IMR-90 (cell line): ENCODE results near the gene CCDC88C. TPM values are rescaled to one million over a fixed set of nuclear protein-coding genes. Genes with fewer than 3 reads are reported as not detected.

ENCODE experiments used
- ATAC-seq: fragments of 200-7000 bp; cut with Tn5 transposase; 2 replicates; pipeline ENCODE4 v1.9.1; 2020; ENCODE audit warnings: low read depth, mild to moderate bottlenecking, moderate library complexity
- BruUV-seq: library from RNA; stranded (reverse); fragments of 400-500 nt; replicated peaks from 2 replicates; lab custom pipeline; 2021; lab: Mats Ljungman, UMichigan
- CTCF ChIA-PET: fragments of 300-600 bp; formaldehyde crosslinking; extraction: SDS; loops from one replicate; lab custom pipeline; 2021; ENCODE audit warnings: antibody characterized with exemption; lab: Yijun Ruan, JAX
- POLR2A ChIA-PET: fragments of 300-600 bp; sonication (Branson Sonifier 250); formaldehyde crosslinking; loops from one replicate; lab custom pipeline; 2022; ENCODE audit warnings: antibody characterized with exemption; ENCODE audit not compliant: unreplicated experiment; lab: Charles Lee
- DNase-seq: peaks from one replicate; pipeline ENCODE4 v3.0.0; 2013
- H2AFZ ChIP-seq: replicated peaks from 2 replicates; pipeline ENCODE3; 2013; ENCODE audit warnings: low read length, mild to moderate bottlenecking; ENCODE audit not compliant: poor library complexity
- H2AK5ac ChIP-seq: 2 replicates; pipeline ENCODE4 v1.6.1; 2013; ENCODE audit warnings: low read depth, low read length, inconsistent platforms
- H2AK9ac ChIP-seq: replicated peaks from 2 replicates; pipeline ENCODE3; 2013; ENCODE audit warnings: mild to moderate bottlenecking, low read depth, low read length, moderate library complexity; ENCODE audit not compliant: poor library complexity
- H2BK120ac ChIP-seq: 2 replicates; pipeline ENCODE4 v1.6.1; 2013; ENCODE audit warnings: low read depth, low read length, inconsistent platforms
- H2BK15ac ChIP-seq: 3 replicates; pipeline ENCODE4 v1.6.1; 2013; ENCODE audit warnings: low read depth, low read length, inconsistent platforms
- H2BK20ac ChIP-seq: 2 replicates; pipeline ENCODE4 v1.6.1; 2013; ENCODE audit warnings: low read depth, mild to moderate bottlenecking, inconsistent platforms, low read length, moderate library complexity
- H2BK5ac ChIP-seq: 2 replicates; pipeline ENCODE4 v1.6.1; 2013; ENCODE audit warnings: mild to moderate bottlenecking, low read depth, low read length, inconsistent platforms; ENCODE audit not compliant: poor library complexity, severe bottlenecking
- H3K14ac ChIP-seq: replicated peaks from 2 replicates; pipeline ENCODE4 v1.6.1; 2013; ENCODE audit warnings: low read depth, low read length, inconsistent platforms
- H3K18ac ChIP-seq: 2 replicates; pipeline ENCODE4 v1.6.1; 2013; ENCODE audit warnings: low read depth, low read length, control low read depth
- H3K23ac ChIP-seq: 2 replicates; pipeline ENCODE4 v1.6.1; 2013; ENCODE audit warnings: low read depth, low read length, inconsistent platforms
- H3K27ac ChIP-seq: 2 replicates; pipeline ENCODE4 v1.5.1; 2013; ENCODE audit warnings: mild to moderate bottlenecking, control low read depth, low read length; ENCODE audit not compliant: insufficient read depth
- H3K27me3 ChIP-seq: 2 replicates; pipeline ENCODE4 v1.6.1; 2013; ENCODE audit warnings: low read length; ENCODE audit not compliant: control insufficient read depth, insufficient read depth
- H3K36me3 ChIP-seq: 2 replicates; pipeline ENCODE4 v1.6.1; 2013; ENCODE audit warnings: low read length, mixed read lengths; ENCODE audit not compliant: control insufficient read depth, insufficient read depth
- H3K4ac ChIP-seq: 2 replicates; pipeline ENCODE4 v1.6.1; 2013; ENCODE audit warnings: low read depth, low read length, inconsistent platforms
- H3K4me1 ChIP-seq: 2 replicates; pipeline ENCODE4 v1.6.1; 2013; ENCODE audit warnings: low read length, mixed read lengths; ENCODE audit not compliant: control insufficient read depth, insufficient read depth
- H3K4me2 ChIP-seq: 2 replicates; pipeline ENCODE4 v1.6.1; 2013; ENCODE audit warnings: low read depth, mild to moderate bottlenecking, control low read depth, low read length, moderate library complexity
- H3K4me3 ChIP-seq: 2 replicates; pipeline ENCODE4 v1.5.1; 2013; ENCODE audit warnings: low read depth, mild to moderate bottlenecking, control low read depth, low read length, moderate library complexity; ENCODE audit not compliant: insufficient read depth
- H3K56ac ChIP-seq: 2 replicates; pipeline ENCODE4 v1.6.1; 2013; ENCODE audit warnings: low read length, inconsistent platforms; ENCODE audit not compliant: insufficient read depth; ENCODE audit errors: extremely low read depth
- H3K79me1 ChIP-seq, 2 experiments: 2 replicates each; pipeline ENCODE4 v1.6.1; 2013; ENCODE audit warnings: low read length in 2 of 2, inconsistent platforms in 1 of 2, low read depth in 1 of 2
- H3K9ac ChIP-seq: 2 replicates; pipeline ENCODE4 v1.6.1; 2013; ENCODE audit warnings: low read depth, low read length, control low read depth
- H3K9me1 ChIP-seq: 2 replicates; pipeline ENCODE4 v1.6.1; 2013; ENCODE audit warnings: low read length, inconsistent platforms; ENCODE audit not compliant: insufficient read depth
- H3K9me3 ChIP-seq: 2 replicates; pipeline ENCODE4 v1.6.1; 2013; ENCODE audit warnings: low read length; ENCODE audit not compliant: control insufficient read depth, insufficient read depth
- H4K20me1 ChIP-seq: 2 replicates; pipeline ENCODE4 v1.6.1; 2013; ENCODE audit warnings: low read length, inconsistent platforms; ENCODE audit not compliant: insufficient read depth
- H4K5ac ChIP-seq: 2 replicates; pipeline ENCODE4 v1.6.1; 2013; ENCODE audit warnings: mild to moderate bottlenecking, low read depth, low read length, control low read depth
- H4K8ac ChIP-seq, 2 experiments: 2 replicates each; pipeline ENCODE4 v1.6.1; 2013; ENCODE audit warnings: low read depth in 2 of 2, low read length in 2 of 2, control low read depth in 1 of 2, inconsistent platforms in 1 of 2
- H4K91ac ChIP-seq: 2 replicates; pipeline ENCODE4 v1.6.1; 2013; ENCODE audit warnings: low read depth, low read length, inconsistent platforms; ENCODE audit not compliant: insufficient read depth
- BHLHE40 ChIP-seq: fragments of 150-350 bp; IDR thresholded peaks from 2 replicates; pipeline ENCODE4 v1.6.1; 2016; ENCODE audit warnings: mild to moderate bottlenecking, low read depth, low read length
- CEBPB ChIP-seq: IDR thresholded peaks from 2 replicates; pipeline ENCODE4 v1.6.1; 2012; ENCODE audit warnings: low read depth, low read length, improper control_type of control experiment
- CTCF ChIP-seq: conservative IDR thresholded peaks from 2 replicates; pipeline ENCODE4 v1.5.1; 2012; ENCODE audit warnings: mild to moderate bottlenecking, low read depth, low read length, improper control_type of control experiment
- ELK1 ChIP-seq: fragments of 150-350 bp; IDR thresholded peaks from 2 replicates; pipeline ENCODE4 v1.6.1; 2016; ENCODE audit warnings: low read depth, mild to moderate bottlenecking, low read length, moderate library complexity, borderline replicate concordance
- FOS ChIP-seq: fragments of 150-350 bp; IDR thresholded peaks from 2 replicates; pipeline ENCODE4 v1.6.1; 2016; ENCODE audit warnings: low read depth, low read length
- MAFK ChIP-seq: IDR thresholded peaks from 2 replicates; pipeline ENCODE4 v1.6.1; 2012; ENCODE audit warnings: low read depth, low read length, improper control_type of control experiment
- MAZ ChIP-seq: IDR thresholded peaks from 2 replicates; pipeline ENCODE4 v1.6.1; 2012; ENCODE audit warnings: low read depth, mild to moderate bottlenecking, low read length, improper control_type of control experiment, moderate library complexity, borderline replicate concordance
- RAD21 ChIP-seq: IDR thresholded peaks from 2 replicates; pipeline ENCODE4 v1.6.1; 2012; ENCODE audit warnings: low read length, improper control_type of control experiment
- RCOR1 ChIP-seq: IDR thresholded peaks from 2 replicates; pipeline ENCODE4 v1.6.1; 2012; ENCODE audit warnings: mild to moderate bottlenecking, low read length, improper control_type of control experiment; ENCODE audit not compliant: insufficient replicate concordance
- RFX5 ChIP-seq: IDR thresholded peaks from 2 replicates; pipeline ENCODE4 v1.8.0; 2012; ENCODE audit warnings: low read depth, mild to moderate bottlenecking, low read length, moderate library complexity
- SMC3 ChIP-seq: fragments of 150-350 bp; IDR thresholded peaks from 2 replicates; pipeline ENCODE4 v1.6.1; 2016; ENCODE audit warnings: low read depth, mild to moderate bottlenecking, antibody characterized with exemption, low read length, moderate library complexity
- USF2 ChIP-seq: fragments of 150-350 bp; IDR thresholded peaks from 2 replicates; pipeline ENCODE4 v1.6.1; 2017; ENCODE audit warnings: mild to moderate bottlenecking, antibody characterized with exemption, low read length, low read depth
- WGBS, 2 experiments: methylation state at CpG; one replicate each; pipeline versions ENCODE4 v1.1.5 to v1.1.7; 2013; ENCODE audit warnings: missing lambda C conversion rate in 2 of 2; ENCODE audit not compliant: insufficient read length in 1 of 2; ENCODE audit errors: extremely low coverage in 2 of 2; 5-methylcytosine and 5-hydroxymethylcytosine counted together
- dilution Hi-C: fragments of 300-500 bp; cut with HindIII; formaldehyde crosslinking; loops from one replicate; pipeline ENCODE4 v1.14.3; 2018; ENCODE audit warnings: low sequenced_read_pairs; ENCODE audit not compliant: unreplicated experiment
- in situ Hi-C: fragments of 300-500 bp; cut with MboI; formaldehyde crosslinking; loops from 3 replicates; pipeline ENCODE4 v1.14.3; 2019; ENCODE audit warnings: low sequenced_read_pairs, inconsistent platforms, mixed read lengths
- intact Hi-C: fragments of 100-400 bp; cut with micrococcal nuclease; formaldehyde crosslinking; loops from 2 replicates; pipeline ENCODE4 v1.10.0; 2022
- polyA plus RNA-seq, 3 experiments: library from polyadenylated mRNA; depleted of rRNA; stranded (reverse); fragments of >200 nt; gene quantifications; 2 replicates each; pipeline ENCODE4 v1.2.3, GENCODE V29; 2012; ENCODE audit warnings: low replicate concordance in 1 of 3
- total RNA-seq: library from RNA; depleted of rRNA; stranded (reverse); fragments of >200 nt; gene quantifications from 2 replicates; pipeline ENCODE4 v1.2.3, GENCODE V29; 2012

The CCDC88C gene
- total and polyA plus RNA-seq, 2 of the 4 experiments (the other 2 are of a cell fraction): 0.17 to 0.18 TPM

- DNase-seq (no peak), ATAC-seq (no peak)
- Histone ChIP-seq H2BK120ac (no peak overlapping the region), H3K79me1 (no peaks in the 10 kb centered on the region), H2BK5ac (no peak overlapping the region), H3K36me3 (no peaks in the 10 kb centered on the region), H2BK20ac (no peak overlapping the region), H3K27ac (no peak overlapping the region), H3K9ac (no peak overlapping the region), H3K4me2 (no peak overlapping the region; the same call in 1 of the 2 replicates), H2AK9ac (no peak overlapping the region), H4K91ac (no peak overlapping the region), H3K4me1 (peaks cover 2% of the 10 kb centered on the region; the same call in 1 of the 2 replicates), H3K14ac (no peak overlapping the region), H3K9me3 (no peaks in the 10 kb centered on the region), H3K56ac (no peak overlapping the region), H3K9me1 (no peaks in the 10 kb centered on the region), H4K20me1 (no peaks in the 10 kb centered on the region), H2BK15ac (no peak overlapping the region), H3K18ac (no peak overlapping the region), H3K4ac (no peak overlapping the region), H3K27me3 (peaks cover 8% of the 10 kb centered on the region; the same call in 1 of the 2 replicates), H3K4me3 (no peak overlapping the region), H2AFZ (no peak overlapping the region), H2AK5ac (no peak overlapping the region), H4K5ac (no peak overlapping the region), H4K8ac (no peak overlapping the region), H3K23ac (no peak overlapping the region)
- TF ChIP-seq CEBPB (no peak), MAZ (no peak), SMC3 (no peak), USF2 (no peak), RCOR1 (no peak), MAFK (no peak), RFX5 (no peak), RAD21 (no peak), FOS (no peak), ELK1 (no peak), CTCF (no peak), BHLHE40 (no peak)
- intact Hi-C loops: no loop called here
- ChIA-PET POLR2A (no interaction called here), CTCF (interaction anchor here (1.7 kb wide), 1 partner anchor 10 kb away, joined by 5 read pairs; no protein-coding TSS in a partner anchor)
- 70% methylated on average over 5 of the region's 10 CpGs; no CpG with 5 or more reads in 1 of the 2 experiments for WGBS, 2 experiments
- BruUV-seq: no TSS peak
- in situ Hi-C loops: no loop called here
- dilution Hi-C loops: no loop called here
Measured at GRCh38 chr14:91387951-91388381, 29.7 kb downstream of the CCDC88C start.
